Measurements from ENCODE around the gene NDUFA3.

Gene NDUFA3

DNA sequence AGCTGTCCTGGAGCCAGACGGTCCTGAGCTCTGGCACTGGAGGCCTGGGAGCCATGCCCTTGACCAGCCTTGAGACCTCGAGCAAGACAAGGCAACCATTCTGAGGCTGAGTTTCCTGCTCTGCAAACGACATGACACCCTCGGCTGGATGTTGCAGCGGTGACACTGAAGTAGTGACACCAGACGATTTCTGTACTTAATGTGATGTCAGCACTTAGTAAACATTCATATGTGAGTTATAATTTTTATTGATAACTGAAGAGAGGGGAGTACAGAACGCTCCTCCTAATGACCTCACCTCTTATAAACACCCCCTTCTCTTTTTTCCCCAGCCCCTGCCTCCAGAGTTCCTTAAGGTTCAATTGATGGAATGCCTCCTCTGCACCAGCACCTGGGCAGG is 5.8 kb downstream of the NDUFA3 start:
- DNase-seq: no peak

DNA sequence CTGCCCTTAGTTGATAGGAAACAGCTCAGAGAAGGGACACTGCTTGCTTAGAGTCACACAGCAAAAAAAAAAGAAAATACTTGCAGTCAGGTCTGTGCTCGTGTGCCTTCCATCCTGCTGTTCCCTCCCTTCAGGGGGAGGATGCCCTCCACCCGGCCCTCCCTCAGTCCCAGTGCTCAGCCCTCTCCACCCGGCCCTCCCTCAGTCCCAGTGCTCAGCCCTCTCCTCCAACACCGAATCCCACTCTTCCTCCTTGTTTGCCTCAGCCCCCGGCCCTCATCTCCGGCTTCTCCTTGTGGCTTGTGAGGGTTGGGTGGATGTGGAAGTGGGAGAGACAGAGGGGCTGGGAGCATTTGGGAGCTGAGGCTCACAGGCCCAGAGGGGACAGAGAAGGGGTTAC is 7.0 kb downstream of the NDUFA3 start:
- no peak for DNase-seq

DNA sequence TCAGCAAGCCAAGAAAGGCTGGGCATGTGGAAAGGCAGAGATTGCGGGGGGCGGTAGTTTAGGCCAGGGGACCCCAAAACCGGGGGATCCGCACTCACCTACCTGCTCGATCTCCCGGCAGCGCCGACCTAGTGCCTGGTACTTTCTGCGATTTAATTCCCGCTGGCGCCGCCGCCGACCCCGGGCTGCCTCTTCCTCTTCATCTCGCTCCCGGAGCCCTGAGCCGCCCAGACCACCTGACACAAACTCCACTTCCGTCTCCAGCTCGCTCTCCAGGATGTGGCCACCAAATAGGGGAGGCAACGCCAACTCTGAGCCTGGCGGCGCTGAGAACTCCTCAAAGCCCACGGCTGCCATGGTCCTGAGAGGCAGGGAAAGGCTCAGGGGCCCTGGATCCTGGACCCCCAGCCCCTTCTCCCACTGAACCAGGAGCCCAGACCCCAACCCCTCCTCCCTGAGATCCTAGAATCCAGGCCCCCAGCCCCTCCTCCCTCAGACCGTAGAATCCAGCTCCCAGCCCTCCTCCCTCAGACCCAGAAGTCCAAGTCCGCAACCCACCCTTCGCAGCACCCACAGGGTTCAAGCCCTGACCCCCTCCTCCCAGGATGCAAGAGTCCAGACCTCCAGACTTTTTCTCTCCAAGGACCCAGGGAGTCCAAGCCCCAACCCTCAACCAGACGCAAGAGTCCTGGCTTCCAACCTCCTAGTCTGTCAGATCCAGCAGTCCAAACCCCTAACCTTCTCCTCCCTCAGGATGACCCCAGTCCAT is 11.9 kb downstream of the NDUFA3 start:
- DNase-seq: peak; percentile 25

DNA sequence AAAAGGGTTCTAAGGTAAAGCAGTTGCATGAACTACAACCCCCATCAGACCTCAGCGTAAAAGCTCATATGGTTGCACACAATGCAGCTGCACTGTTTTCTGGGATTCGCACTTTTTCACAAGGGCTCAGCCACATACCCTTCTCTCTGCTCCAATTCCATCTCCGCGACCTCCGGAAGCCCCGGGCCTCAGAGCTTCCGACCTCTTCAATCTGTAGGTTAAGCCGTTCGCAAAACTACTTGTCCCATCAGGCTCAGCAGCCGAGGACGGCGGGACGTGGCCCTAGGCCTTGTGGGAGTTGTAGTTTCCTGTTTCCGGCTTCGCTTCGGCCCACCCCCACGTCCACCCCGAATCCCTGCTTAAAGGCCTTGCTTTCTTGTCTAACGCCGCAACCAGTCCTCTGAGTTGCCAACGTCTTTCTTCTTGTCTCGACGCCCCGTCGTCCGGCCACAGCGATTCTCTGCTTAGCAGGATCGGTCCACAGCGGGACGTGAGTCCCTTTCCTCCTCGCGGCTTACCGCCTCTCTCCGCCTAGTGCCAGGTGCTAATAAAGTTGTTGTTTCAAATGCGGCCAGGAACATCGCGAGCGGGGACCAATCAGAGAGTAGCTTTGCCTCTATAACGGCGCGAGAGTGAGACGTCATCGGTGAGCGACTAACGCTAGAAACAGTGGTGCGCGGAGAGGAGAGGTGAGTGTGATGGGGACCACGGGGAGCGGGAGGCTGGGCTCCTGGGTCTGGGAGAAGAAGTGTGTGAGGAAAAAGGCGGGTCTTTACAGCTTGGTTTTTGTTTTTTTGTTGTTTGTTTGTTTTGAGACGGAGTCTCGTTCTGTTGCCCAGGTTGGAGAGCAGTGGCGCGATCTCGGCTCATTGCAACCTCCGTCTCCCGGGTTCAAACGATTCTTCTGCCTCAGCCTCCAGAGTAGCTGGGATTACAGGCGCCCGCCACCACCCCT is 12.7 kb downstream of the NDUFA3 start, which contains the start of the genes PRPF31 and TFPT:
TSS of gene PRPF31 (plus strand) at position 646 of the 955 bp plus-strand sequence. CDS start 2,525 bp downstream, outside the sequence.
TSS of gene TFPT (minus strand) at position 549 of the 955 bp plus-strand sequence. CDS start at position 161, 388 bp downstream.
- DNase-seq: peak; percentile 94

DNA sequence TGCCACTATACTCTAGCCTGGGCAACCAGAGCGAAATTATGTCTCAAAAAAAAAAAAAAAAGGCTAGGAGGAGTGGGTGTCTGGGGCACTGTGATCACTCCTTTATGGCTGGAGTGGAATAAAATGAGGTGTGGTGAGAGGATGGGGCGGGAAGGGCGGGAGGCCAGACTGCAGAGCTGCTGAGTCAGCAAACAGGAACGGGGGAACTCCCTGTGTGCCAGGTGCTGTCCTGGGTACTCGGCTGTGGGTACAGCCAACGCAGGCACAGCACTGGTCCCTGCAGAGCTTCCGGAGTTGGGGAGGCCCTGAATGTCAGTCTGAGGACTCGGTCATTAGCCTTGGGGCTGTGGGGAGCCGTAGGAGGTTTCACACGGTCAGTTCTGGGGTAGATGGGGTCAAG is 18.6 kb downstream of the NDUFA3 start:
- no peak for DNase-seq

DNA sequence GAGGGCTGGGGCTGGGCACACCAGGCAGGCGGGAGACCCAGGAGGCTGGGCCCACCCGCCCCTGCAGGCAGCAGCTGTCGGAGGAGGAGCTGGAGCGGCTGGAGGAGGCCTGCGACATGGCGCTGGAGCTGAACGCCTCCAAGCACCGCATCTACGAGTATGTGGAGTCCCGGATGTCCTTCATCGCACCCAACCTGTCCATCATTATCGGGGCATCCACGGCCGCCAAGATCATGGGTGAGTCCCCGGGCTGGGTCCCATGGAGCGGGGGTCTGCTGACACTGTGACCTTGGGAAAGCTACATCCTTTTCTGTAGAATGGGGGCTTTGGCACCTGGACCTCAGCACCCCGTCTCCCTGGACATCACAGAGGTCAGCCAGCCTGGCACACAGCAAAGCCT is 21.0 kb downstream of the NDUFA3 start:
- DNase-seq: no peak

DNA sequence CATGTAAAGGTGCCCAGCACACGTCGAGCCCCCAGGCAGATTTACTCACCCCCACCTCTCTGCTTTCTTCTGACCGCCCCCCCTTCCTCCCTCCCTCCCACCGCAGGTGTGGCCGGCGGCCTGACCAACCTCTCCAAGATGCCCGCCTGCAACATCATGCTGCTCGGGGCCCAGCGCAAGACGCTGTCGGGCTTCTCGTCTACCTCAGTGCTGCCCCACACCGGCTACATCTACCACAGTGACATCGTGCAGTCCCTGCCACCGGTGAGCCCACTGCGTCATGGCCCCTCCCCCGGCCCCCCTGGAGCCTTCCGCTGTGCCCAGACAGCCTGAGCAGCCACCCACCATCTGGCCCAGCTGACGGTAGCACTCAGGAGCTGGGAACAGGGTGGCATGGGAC is 21.7 kb downstream of the NDUFA3 start:
- DNase-seq: no peak

DNA sequence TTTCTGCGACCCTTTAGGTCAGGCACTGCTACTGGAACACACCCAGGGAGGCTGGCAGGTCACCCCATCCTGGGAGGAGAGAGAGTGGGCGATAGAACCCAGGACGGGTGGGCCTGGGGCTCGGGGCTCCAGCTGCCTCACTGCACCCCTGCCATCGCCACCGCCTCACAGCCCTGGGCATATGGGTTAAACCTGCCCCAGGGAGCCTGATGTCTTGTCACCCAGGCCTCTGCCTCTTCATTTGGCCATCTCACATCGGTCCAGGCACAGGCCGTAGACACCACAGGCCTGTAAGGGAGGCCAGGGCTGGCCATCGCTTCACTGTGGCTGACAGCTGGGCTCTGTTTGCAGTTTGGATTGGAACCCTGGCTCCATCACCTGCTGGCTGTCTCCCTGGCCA is 23.1 kb downstream of the NDUFA3 start:
- DNase-seq: no peak

DNA sequence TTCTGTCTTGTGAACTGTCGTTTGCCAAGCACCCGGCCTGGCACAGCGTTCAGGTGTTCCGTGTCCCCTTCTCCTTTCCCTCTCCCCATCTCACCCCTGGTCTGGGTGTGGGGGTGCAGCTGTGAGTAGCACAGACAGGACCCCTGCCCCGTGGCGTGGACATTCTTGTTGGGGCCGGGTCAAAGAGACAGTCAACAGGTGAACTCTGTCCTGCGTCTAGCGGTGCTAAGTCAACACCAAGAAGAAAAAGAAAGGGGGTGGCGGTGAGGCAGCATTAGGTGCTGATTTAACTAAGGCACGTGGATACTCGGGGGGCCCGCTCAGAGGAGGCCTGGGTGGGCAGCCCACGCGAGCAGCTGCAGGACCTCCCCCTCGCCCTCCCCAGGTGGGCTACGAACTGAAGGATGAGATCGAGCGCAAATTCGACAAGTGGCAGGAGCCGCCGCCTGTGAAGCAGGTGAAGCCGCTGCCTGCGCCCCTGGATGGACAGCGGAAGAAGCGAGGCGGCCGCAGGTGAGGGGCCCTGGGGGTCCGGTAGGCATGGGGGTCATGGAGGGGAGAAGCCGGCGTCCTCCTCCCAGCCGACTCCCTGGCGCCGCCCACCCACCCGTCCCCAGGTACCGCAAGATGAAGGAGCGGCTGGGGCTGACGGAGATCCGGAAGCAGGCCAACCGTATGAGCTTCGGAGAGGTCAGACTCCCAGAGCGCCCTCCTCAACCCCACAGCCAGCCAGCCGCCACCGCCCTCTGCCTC is 25.2 kb downstream of the NDUFA3 start:
- no peak for DNase-seq

DNA sequence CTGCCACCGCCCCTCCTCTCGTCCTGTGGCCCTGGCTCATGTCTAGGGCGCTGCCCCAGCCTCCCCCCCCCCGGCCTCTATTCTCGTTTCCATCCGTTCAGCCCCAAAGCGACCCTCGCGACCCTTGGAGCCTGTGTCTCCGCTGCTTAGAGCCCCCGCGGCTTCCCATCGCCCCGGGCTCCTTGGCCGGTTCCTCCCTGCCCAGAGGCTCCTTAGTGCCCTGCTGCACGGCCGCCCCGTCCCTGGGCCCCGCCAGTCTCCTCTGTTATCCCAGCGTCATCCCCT is 25.7 kb downstream of the NDUFA3 start:
- DNase-seq: no peak

DNA sequence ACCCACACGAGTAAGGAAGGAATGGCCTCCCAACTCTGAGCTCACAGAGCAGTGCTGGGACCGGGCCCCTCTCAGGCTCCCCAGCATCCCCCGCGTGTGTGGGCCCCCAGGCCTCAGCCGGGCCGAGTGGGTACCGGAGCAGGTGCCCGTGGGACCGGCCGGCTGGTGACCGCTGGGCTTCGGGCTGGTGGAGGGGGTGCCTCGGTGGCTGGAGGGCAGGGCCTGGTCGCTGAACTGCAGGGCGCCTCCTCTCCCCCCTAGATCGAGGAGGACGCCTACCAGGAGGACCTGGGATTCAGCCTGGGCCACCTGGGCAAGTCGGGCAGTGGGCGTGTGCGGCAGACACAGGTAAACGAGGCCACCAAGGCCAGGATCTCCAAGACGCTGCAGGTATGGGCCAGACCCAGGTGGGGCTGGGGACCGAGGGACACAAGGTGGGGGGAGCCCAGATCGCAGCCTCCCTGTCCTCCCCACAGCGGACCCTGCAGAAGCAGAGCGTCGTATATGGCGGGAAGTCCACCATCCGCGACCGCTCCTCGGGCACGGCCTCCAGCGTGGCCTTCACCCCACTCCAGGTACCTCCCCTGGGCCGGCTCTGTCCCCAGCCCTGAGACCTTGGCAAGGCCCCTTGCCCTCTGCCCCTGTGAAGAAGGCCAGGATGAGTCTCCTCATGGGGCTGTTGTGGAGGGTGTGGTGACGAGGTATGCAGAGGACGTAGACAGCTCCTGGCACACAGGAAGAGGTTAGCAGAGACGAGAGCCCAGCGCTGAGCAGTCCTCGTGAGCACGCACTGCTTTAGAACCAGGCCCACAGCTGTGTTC is 26.4 kb downstream of the NDUFA3 start:
- no peak for DNase-seq

DNA sequence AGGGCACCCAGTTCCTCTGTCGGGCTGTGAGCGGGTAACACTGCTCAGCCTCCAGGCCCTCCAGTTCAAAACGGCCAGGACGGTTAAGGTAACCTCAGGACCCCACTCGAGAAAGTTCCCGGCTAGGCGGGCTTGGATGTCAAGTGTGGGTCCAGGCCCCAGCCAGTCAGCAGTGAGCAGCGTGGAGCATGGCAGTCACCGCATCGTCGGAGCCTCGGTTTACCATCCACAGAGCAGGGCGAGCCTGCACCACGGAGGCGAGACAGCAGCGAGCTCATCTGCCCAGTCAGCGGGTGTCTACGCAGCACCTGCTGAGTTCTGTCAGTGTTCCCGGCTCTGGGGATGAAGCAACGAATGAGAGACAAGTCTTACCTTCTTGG is 27.0 kb downstream of the NDUFA3 start:
- DNase-seq: no peak

DNA sequence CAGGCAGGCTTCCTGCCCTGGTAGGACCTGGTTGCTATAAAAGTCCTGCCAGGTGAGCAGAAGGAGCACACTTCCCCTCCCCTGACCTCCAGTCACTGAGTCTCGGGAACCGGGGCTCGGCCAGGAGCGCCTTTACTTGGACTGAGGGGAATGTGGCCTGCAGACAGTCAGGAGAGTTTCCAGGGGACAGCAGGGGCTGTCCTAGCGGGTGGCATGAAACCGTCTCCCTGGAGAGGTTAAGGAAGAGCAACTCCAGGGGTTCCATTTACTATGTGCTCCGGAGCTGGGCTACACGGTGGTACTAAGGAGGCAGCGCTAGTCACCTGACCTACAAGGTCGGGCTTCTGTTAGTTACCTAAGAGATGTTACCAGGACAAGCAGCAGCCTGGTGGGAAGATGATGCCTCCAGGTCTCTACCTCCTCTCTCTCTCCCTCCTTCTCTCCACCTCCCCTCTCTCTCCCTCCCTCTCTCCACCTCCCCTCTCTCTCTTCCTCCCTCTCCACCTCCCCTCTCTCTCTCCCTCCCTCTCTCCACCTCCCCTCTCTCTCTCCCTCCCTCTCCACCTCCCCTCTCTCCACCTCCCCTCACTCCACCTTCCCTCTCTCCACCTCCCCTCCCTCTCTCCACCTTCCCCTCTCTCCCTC is 30.8 kb downstream of the NDUFA3 start:
- no peak for DNase-seq

DNA sequence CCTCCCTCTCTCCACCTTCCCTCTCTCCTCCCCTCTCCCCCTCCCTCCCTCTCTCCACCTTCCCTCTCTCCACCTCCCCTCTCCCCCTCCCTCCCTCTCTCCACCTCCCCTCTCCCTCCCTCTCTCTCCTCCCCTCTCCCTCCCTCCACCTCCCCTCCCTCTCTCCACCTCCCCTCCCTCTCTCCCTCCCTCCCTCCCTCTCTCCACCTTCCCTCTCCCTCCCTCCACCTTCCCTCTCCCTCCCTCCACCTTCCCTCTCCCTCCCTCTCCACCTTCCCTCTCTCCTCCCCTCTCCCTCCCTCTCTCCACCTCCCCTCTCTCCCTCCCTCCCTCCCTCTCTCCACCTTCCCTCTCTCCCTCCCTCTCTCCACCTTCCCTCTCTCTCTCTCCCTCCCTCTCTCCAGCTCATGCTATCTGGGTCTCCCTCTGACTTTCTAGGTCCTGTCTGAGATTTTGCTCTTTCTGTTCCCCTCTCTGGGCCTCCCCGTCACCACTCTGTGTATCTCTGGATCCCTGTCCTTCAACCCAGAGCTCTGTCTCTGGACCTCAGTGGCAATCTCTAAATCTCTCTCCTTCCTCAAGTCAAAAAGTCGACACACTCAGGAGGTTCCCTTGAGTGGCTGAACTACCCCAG is 31.4 kb downstream of the NDUFA3 start:
- no peak for DNase-seq

DNA sequence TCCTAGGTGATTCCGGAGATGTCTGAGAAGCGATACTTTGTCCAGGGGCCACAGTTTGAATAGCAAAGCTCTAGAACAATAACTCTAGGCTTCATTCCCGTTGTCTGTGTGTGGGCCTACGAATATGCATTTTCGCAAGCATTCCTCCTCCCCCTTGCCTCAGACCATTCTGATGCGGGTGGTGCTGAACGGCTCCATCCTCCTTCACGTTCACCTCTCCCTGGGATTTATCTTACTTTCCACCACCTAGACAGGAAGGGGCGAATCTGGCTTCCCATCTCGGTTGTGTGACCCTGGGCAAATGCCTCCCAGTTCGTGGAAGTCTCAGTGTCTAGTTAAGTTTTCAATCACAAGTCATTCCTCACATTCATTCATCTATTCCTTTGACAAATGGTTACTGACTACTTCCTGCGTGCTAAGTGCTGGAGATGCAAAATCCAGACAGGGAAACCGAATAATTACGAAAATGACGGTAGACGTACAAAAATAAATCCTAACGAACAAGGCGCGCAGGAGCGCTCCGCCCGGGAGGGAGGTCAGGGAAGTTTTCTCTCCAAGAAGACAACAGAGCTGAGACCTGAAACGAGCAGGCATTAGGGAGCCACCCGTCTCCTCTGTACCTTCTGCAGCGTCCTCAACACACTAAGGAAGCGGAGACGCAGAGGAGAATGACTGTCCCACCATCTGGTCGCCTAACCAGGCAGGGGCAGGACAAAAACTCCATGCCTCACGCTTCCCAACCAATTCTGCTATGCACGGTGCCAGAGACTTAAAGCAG is 33.6 kb downstream of the NDUFA3 start:
- no peak for DNase-seq

DNA sequence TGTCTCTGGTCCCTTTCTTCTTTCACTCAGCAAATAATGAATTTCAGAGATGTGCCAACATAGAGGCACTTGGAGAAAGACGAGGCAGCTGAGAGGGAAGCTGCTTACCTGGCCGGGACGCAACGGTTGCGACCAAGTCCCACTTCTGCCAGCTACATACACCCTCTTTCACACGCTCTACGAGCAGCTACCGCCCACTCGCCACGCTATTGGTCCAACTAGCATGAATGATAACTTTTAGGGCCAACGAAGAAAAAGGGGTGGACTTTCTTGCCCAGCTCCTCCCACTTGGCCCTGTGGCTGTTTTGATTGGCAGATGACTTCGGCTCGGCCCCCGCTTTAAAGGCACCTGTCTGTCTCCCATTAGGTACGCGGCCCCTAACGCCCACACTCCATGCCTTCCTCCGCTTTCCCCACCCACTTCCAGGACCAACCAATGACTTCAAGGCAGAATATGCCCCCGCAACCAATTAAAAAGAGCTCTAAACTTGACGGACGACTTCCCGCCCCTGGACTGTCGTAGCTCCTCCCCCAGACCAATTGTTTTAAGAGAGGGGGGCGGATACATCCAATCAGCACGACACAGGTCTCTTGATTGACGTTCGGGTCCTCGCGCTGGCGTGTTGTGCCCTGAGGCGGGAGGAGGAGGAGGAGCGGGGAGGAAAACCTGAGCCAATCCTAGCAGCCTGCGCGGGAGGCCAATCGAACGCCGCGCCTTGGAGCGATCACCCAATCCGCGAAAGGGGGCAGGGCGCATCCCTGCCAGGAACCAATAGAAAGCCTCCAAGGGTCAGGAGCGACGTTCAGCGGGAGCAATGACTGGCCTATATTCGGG is 34.4 kb downstream of the NDUFA3 start:
- DNase-seq: peak; percentile 96

DNA sequence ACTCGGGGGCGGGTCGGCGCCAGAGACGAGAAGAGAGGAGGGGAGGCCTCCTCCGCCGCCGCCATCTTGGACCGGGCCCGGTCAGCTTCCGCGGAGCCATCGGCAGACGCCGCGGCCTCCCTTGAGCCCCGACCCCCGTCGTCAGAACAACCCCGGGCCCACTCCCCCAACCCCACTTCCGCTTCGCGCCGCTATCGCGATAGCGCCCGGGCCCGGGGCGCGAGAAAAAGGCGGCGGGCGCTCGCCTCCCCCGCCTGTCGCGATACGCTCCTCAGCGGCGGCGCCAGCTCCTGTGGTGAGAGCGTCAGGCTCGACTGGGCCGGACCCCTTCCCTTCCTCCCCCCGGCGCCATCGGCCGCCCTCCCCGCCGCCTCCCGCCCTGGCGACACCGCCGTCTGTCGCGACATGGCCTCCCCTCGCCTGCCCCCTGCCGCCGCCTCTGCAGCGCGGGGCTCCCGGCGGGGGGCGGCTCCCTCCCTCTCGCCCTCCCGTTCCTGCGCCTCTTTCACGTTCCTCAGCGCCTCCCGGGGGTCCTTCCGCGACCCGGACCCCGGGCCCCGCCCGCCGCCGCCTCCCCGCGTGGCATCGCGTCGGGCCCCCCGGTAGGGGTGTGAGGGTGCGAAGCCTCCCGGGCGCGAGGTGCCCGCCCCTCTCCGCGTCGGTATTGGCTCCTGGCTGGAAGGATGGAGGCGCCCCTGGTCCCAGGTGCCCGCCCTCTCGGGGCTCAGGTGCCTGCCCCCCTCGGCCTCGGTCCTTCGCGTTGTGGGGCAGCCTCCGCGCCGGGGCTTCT is 35.2 kb downstream of the NDUFA3 start, which contains the start of gene CNOT3:
TSS of gene CNOT3 (plus strand) at position 64 of the 790 bp plus-strand sequence. CDS start 5,217 bp downstream, outside the sequence.
- DNase-seq: no peak

DNA sequence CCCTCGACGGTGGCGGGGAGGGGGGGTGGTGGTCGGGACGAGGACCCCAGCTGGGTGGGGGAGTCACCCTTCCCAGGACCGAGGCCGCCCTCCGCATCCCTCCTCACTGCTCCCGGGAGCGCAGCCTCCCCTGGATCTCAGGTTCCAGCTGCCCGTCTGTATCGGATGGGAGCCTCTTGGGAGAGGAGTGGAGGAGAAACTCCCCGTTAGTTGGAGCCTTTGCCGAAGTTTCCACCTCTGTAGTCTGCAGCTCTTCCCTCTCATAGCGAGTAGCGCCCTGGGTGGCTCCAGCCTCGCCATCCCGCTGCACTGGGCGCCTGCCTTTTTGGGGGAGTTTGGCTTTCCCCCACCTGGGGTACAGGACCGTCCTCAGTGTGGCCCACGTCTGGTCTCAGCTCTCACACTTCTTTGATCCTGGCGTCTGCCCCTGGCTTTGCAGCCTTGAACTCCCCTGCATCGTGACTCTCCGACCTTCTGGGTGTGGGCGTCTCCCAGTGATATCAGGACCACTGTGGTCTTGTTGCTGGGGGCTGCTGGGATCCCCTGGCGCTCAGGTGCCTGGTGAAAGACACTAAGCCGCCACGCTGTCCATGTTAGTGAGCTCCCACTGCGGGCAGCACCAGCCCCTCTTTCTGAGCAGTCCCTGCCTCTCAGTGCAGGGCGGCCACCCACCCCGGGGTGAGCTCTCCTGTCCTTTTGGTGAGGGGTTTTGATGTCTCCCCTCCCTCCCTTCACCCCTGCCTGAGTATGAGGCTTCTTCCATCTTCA is 36.0 kb downstream of the NDUFA3 start:
- no peak for DNase-seq

All from stimulated activated CD4-positive, alpha-beta T cell treated with anti-CD3 and anti-CD28 coated beads, Interleukin-12 subunit alpha, Interleukin-12 subunit beta, amount 100 ng/mL, for 4 hours (primary cell).